ENCODE data around the gene BCKDHB.
A peak's percentile ranks its signal among the peaks of the same experiment; 100 is the strongest.
"Not testable (repeated sequence)": the region's sequence is repeated elsewhere in the genome, so short reads cannot be mapped to it uniquely, and the experiment has no call there.

BCKDHB gene

DNA sequence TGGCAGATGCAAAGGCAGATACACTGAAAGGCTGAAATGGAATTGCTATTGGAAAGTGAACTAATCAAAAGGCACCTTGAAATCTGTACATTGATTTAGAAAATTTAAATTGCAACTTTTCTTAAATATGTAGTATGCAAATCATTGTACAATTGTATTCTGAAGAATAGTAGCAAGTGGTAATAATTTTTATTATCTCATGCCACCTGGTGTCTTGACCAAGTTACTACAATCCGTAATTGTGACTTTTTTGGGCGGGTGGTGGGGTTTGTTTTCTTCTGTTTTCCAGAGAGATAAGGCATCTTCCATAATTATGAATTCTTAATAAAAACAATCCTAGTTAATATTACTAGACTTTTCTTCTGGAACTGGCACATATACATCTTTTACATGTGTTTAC lies 12.5 kb upstream of the BCKDHB start:
- no peaks in the 10 kb centered on the region for H3K9me3 Mint-ChIP-seq
- no peak overlapping the region for H3K27ac Mint-ChIP-seq
- TF ChIP-seq, protein P1, sequence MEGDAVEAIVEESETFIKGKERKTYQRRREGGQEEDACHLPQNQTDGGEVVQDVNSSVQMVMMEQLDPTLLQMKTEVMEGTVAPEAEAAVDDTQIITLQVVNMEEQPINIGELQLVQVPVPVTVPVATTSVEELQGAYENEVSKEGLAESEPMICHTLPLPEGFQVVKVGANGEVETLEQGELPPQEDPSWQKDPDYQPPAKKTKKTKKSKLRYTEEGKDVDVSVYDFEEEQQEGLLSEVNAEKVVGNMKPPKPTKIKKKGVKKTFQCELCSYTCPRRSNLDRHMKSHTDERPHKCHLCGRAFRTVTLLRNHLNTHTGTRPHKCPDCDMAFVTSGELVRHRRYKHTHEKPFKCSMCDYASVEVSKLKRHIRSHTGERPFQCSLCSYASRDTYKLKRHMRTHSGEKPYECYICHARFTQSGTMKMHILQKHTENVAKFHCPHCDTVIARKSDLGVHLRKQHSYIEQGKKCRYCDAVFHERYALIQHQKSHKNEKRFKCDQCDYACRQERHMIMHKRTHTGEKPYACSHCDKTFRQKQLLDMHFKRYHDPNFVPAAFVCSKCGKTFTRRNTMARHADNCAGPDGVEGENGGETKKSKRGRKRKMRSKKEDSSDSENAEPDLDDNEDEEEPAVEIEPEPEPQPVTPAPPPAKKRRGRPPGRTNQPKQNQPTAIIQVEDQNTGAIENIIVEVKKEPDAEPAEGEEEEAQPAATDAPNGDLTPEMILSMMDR (IDR thresholded peaks at IDR 0.05; ENCODE audit: unreplicated experiment in 3 of 3): peak; percentile 48 to 65 (median 51)
- no peaks in the 10 kb centered on the region for H3K27me3 Mint-ChIP-seq (ENCODE audit: low read depth)
- H3K4me1 Mint-ChIP-seq: no peaks in the 10 kb centered on the region
- no peaks in the 10 kb centered on the region for H3K36me3 Mint-ChIP-seq (ENCODE audit: low read depth)
- no peak overlapping the region for H3K4me3 Mint-ChIP-seq

DNA sequence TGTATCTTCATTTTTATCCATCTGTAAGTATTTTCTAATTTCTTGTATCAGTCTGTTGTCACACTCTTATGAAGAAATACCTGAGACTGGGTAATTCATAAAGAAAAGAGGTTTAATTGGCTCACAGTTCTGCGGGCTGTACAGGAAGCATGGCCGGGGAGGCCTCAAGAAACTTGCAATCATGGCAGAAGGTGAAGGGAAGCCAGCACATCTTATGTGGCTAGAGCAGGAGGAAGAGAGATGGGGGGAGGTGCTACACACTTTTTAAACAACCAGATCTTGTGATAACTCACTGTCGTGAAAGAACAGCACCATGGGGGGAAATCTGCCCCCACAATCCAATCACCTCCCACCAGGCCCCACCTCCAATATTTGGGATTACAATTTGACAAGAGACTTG lies 10.9 kb upstream of the BCKDHB start:
- Mint-ChIP-seq H3K36me3 (ENCODE audit: low read depth) (no peaks in the 10 kb centered on the region), H3K9me3 (no peaks in the 10 kb centered on the region), H3K4me1 (no peaks in the 10 kb centered on the region), H3K4me3 (no peak overlapping the region), H3K27ac (no peak overlapping the region), H3K27me3 (ENCODE audit: low read depth) (no peaks in the 10 kb centered on the region)
- TF ChIP-seq, protein P1 (IDR thresholded peaks at IDR 0.05; ENCODE audit: unreplicated experiment in 3 of 3): no peak

DNA sequence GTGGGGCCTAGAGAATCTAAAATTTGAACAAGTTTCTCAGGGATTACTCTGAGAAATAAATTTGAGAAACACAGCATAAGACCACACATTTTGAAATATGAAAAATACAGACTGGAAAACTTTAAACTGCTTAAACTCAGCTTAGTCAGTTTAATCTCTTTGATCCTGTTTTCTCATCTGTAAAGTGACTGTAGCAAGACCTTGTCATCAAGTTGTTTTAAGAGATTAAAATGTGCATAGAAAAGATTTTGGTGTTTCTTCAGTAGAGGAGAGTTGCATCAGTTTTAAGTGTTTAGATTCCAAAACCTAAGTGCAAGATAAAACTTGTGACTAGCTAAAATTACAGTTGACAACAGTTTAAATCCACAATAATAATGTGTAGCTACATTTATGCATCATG lies 8.1 kb upstream of the BCKDHB start:
- Mint-ChIP-seq H3K36me3 (ENCODE audit: low read depth) (no peaks in the 10 kb centered on the region), H3K9me3 (no peaks in the 10 kb centered on the region), H3K27me3 (ENCODE audit: low read depth) (no peaks in the 10 kb centered on the region)

DNA sequence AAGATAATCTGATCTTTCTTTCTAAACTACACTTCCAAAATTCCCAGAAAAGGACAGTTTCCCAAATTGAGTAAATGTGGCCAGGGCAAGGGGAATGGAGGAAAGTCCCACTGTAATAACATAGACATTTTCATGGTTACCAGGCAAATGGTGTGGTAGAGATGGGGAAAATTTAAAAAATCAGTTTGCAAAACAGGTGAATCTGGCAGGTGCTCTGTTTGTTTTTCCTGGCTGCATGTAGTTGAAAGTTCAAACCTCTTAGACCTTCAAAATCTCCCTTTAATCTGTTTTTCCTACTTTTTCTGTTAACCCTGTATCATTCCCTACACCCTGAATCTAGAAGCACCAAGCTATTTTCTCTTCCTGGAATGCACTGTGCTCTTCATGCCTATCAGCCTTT lies 2.0 kb upstream of the BCKDHB start:
- H3K36me3 Mint-ChIP-seq (ENCODE audit: low read depth): no peaks in the 10 kb centered on the region
- TF ChIP-seq, protein P1 (IDR thresholded peaks at IDR 0.05; ENCODE audit: unreplicated experiment in 3 of 3): no peak
- no peaks in the 10 kb centered on the region for H3K9me3 Mint-ChIP-seq
- H3K4me1 Mint-ChIP-seq: peaks cover 14% of the 10 kb centered on the region
- H3K27me3 Mint-ChIP-seq (ENCODE audit: low read depth): no peaks in the 10 kb centered on the region
- H3K4me3 Mint-ChIP-seq: no peak overlapping the region
- no peak overlapping the region for H3K27ac Mint-ChIP-seq

More for the DNA sequence above, 8.1 kb upstream of the BCKDHB start:
- H3K4me1 Mint-ChIP-seq: no peaks in the 10 kb centered on the region
- TF ChIP-seq, protein P1 (IDR thresholded peaks at IDR 0.05; ENCODE audit: unreplicated experiment in 3 of 3): no peak
- no peak overlapping the region for H3K4me3 Mint-ChIP-seq
- no peak overlapping the region for H3K27ac Mint-ChIP-seq

DNA sequence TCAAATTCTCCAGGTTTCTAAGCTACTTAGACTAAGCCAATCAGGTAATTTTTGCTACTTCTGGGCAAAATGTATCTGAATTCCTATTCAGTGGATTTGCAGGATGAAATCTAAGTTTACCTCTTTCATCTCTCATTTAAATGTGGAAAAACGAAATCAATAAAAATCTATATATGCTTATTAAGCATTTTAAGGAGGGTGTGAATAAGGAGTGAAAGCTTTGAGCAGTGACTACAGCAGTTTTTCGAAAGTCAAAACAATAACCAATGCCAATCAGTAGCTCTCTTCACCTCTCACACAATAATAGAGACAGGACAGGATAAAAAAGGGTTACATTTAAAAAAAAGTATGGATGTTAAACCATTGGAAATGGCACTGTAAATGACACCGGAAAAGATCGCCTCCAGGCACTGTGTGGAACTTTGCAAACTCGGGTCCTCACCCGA lies 476 bp upstream of the BCKDHB start:
- Mint-ChIP-seq H3K27ac (peak overlapping the region; percentile 71 to 88 (median 85)), H3K9me3 (no peaks in the 10 kb centered on the region), H3K4me1 (peaks cover 14% of the 10 kb centered on the region), H3K36me3 (ENCODE audit: low read depth) (no peaks in the 10 kb centered on the region), H3K27me3 (ENCODE audit: low read depth) (no peaks in the 10 kb centered on the region), H3K4me3 (peak overlapping the region; percentile 88 to 96 (median 92))
- TF ChIP-seq, protein P1 (IDR thresholded peaks at IDR 0.05; ENCODE audit: unreplicated experiment in 3 of 3): no peak

DNA sequence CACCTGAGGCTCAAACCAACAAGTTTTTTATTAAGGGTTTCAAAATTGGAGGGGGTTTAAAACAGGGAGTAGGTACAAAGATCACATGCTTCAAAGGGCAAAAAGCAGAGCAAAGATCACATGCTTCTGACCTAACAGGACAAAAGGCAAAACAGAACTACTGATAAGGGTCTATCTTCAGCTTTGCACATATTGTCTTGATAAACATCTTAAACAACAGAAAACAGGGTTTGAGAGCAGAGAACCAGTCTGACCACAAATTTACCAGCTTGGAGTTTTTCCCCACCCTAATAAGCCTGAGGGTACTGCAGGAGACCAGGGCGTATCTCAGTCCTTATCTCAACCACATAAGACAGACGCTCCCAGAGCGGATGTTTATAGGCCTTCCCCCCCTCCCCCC lies 16.1 kb downstream of the BCKDHB start:
- peaks cover 14% of the 10 kb centered on the region for H3K4me1 Mint-ChIP-seq
- H3K27me3 Mint-ChIP-seq (ENCODE audit: low read depth); H3K4me3 Mint-ChIP-seq; H3K27ac Mint-ChIP-seq: not testable (repeated sequence)
- peaks cover 65% of the 10 kb centered on the region for H3K9me3 Mint-ChIP-seq
- peaks cover 72% of the 10 kb centered on the region for H3K36me3 Mint-ChIP-seq (ENCODE audit: low read depth)
